Measurements from ENCODE around the gene VIT.
"Not testable (repeated sequence)": the region's sequence is repeated elsewhere in the genome, so short reads cannot be mapped to it uniquely, and the experiment has no call there.

VIT gene

GRCh38 chr2:36677996-36678605 lies 18.4 kb upstream of the VIT start:
- peaks cover 12 to 35% (median 22%) of the 10 kb centered on the region in 4 experiments for H3K4me1 ChIP-seq (ENCODE audit: control extremely low read depth in 1 of 4, control insufficient read depth in 4 of 4, insufficient read depth in 4 of 4, low read length in 3 of 4)
- H3K27me3 ChIP-seq (replicated peaks in 2 of 5; ENCODE audit: control insufficient read depth in 4 of 5, insufficient read depth in 5 of 5, low read length in 4 of 5) = no peaks in the 10 kb centered on the region
- no peaks in the 10 kb centered on the region for H3K9me3 ChIP-seq (ENCODE audit: control extremely low read depth in 1 of 5, control insufficient read depth in 4 of 5, insufficient read depth in 2 of 5, low read depth in 1 of 5, low read length in 4 of 5)
- H3K36me3 ChIP-seq (ENCODE audit: control insufficient read depth in 4 of 4, insufficient read depth in 4 of 4, low read length in 3 of 4) = no peaks in the 10 kb centered on the region
- WGBS (ENCODE audit: insufficient coverage) = 0% methylated on average over 4 of the region's 4 CpGs
- CTCF ChIA-PET = interaction anchor here (1.1 to 1.2 kb wide), 2 partner anchors 12 to 92 kb away, joined by 3 read pairs; no protein-coding TSS in a partner anchor
- POLR2A ChIA-PET = no interaction called here
- peak overlapping the region in 3 of 7 experiments; percentile 37 to 42 (median 37) for H3K4me3 ChIP-seq (ENCODE audit: control insufficient read depth in 1 of 7, extremely low read depth in 1 of 7, insufficient read depth in 4 of 7, low read depth in 2 of 7, low read length in 6 of 7)
- DNase-seq = no peak
- H3K27ac ChIP-seq (ENCODE audit: insufficient read depth in 1 of 2, low read depth in 1 of 2, low read length in 2 of 2, poor library complexity in 1 of 2, severe bottlenecking in 2 of 2) = no peak overlapping the region

GRCh38 chr2:36678856-36679255 lies 17.7 kb upstream of the VIT start:
- Histone ChIP-seq H3K9me3 (ENCODE audit: control extremely low read depth in 1 of 5, control insufficient read depth in 4 of 5, insufficient read depth in 2 of 5, low read depth in 1 of 5, low read length in 4 of 5) (no peaks in the 10 kb centered on the region), H3K27me3 (replicated peaks in 2 of 5; ENCODE audit: control insufficient read depth in 4 of 5, insufficient read depth in 5 of 5, low read length in 4 of 5) (no peaks in the 10 kb centered on the region), H3K36me3 (ENCODE audit: control insufficient read depth in 4 of 4, insufficient read depth in 4 of 4, low read length in 3 of 4) (no peaks in the 10 kb centered on the region), H3K27ac (ENCODE audit: insufficient read depth in 1 of 2, low read depth in 1 of 2, low read length in 2 of 2, poor library complexity in 1 of 2, severe bottlenecking in 2 of 2) (no peak overlapping the region), H3K4me3 (ENCODE audit: control insufficient read depth in 1 of 7, extremely low read depth in 1 of 7, insufficient read depth in 4 of 7, low read depth in 2 of 7, low read length in 6 of 7) (no peak overlapping the region), H3K4me1 (ENCODE audit: control extremely low read depth in 1 of 4, control insufficient read depth in 4 of 4, insufficient read depth in 4 of 4, low read length in 3 of 4) (peaks cover 12 to 35% (median 22%) of the 10 kb centered on the region in 4 experiments)
- ChIA-PET CTCF (no interaction called here), POLR2A (no interaction called here)
- WGBS (ENCODE audit: insufficient coverage) = no CpG with 5 or more reads among the region's 1 CpG
- peak in 2 of 3 donors; percentile 44 to 51 for DNase-seq

- Histone ChIP-seq H3K27ac (ENCODE audit: insufficient read depth in 1 of 2, low read depth in 1 of 2, low read length in 2 of 2, poor library complexity in 1 of 2, severe bottlenecking in 2 of 2) (no peak overlapping the region), H3K4me3 (ENCODE audit: control insufficient read depth in 1 of 7, extremely low read depth in 1 of 7, insufficient read depth in 4 of 7, low read depth in 2 of 7, low read length in 6 of 7) (peak overlapping the region in 1 of 7 experiments; percentile 9), H3K36me3 (ENCODE audit: control insufficient read depth in 4 of 4, insufficient read depth in 4 of 4, low read length in 3 of 4) (no peaks in the 10 kb centered on the region), H3K27me3 (replicated peaks in 2 of 5; ENCODE audit: control insufficient read depth in 4 of 5, insufficient read depth in 5 of 5, low read length in 4 of 5) (no peaks in the 10 kb centered on the region), H3K9me3 (ENCODE audit: control extremely low read depth in 1 of 5, control insufficient read depth in 4 of 5, insufficient read depth in 2 of 5, low read depth in 1 of 5, low read length in 4 of 5) (no peaks in the 10 kb centered on the region), H3K4me1 (ENCODE audit: control extremely low read depth in 1 of 4, control insufficient read depth in 4 of 4, insufficient read depth in 4 of 4, low read length in 3 of 4) (peaks cover 12 to 35% (median 22%) of the 10 kb centered on the region in 4 experiments)
- DNase-seq = peak; percentile 22 to 84 (median 82)
- ChIA-PET POLR2A (no interaction called here), CTCF (interaction anchor here (0.5 to 1.3 kb wide), 5 partner anchors 15 to 327 kb away, joined by 3 to 9 read pairs (median 3); no protein-coding TSS in a partner anchor)
- WGBS (ENCODE audit: insufficient coverage) = 60% methylated on average over 1 of the region's 2 CpGs
These were observed 16.5 kb upstream of the VIT start for GRCh38 chr2:36680012-36680411.

- H3K9me3 ChIP-seq (ENCODE audit: control extremely low read depth in 1 of 5, control insufficient read depth in 4 of 5, insufficient read depth in 2 of 5, low read depth in 1 of 5, low read length in 4 of 5) = no peaks in the 10 kb centered on the region
- no peak for DNase-seq
- 98% methylated on average over 5 of the region's 6 CpGs for WGBS (ENCODE audit: insufficient coverage)
- peaks cover 5 to 20% (median 16%) of the 10 kb centered on the region in 4 experiments for H3K4me1 ChIP-seq (ENCODE audit: control extremely low read depth in 1 of 4, control insufficient read depth in 4 of 4, insufficient read depth in 4 of 4, low read length in 3 of 4)
- H3K36me3 ChIP-seq (ENCODE audit: control insufficient read depth in 4 of 4, insufficient read depth in 4 of 4, low read length in 3 of 4) = no peaks in the 10 kb centered on the region
- ChIA-PET CTCF (no interaction called here), POLR2A (no interaction called here)
- H3K27me3 ChIP-seq (replicated peaks in 2 of 5; ENCODE audit: control insufficient read depth in 4 of 5, insufficient read depth in 5 of 5, low read length in 4 of 5) = no peaks in the 10 kb centered on the region
- H3K27ac ChIP-seq (ENCODE audit: insufficient read depth in 1 of 2, low read depth in 1 of 2, low read length in 2 of 2, poor library complexity in 1 of 2, severe bottlenecking in 2 of 2) = no peak overlapping the region
- H3K4me3 ChIP-seq (ENCODE audit: control insufficient read depth in 1 of 7, extremely low read depth in 1 of 7, insufficient read depth in 4 of 7, low read depth in 2 of 7, low read length in 6 of 7) = no peak overlapping the region
These were observed 13.9 kb upstream of the VIT start for GRCh38 chr2:36682562-36682961.

GRCh38 chr2:36683002-36683401 lies 13.5 kb upstream of the VIT start:
- no peaks in the 10 kb centered on the region for H3K27me3 ChIP-seq (replicated peaks in 2 of 5; ENCODE audit: control insufficient read depth in 4 of 5, insufficient read depth in 5 of 5, low read length in 4 of 5)
- ChIA-PET CTCF (no interaction called here), POLR2A (no interaction called here)
- 50% methylated on average over 2 of the region's 2 CpGs for WGBS (ENCODE audit: insufficient coverage)
- H3K27ac ChIP-seq (ENCODE audit: insufficient read depth in 1 of 2, low read depth in 1 of 2, low read length in 2 of 2, poor library complexity in 1 of 2, severe bottlenecking in 2 of 2) = no peak overlapping the region
- DNase-seq = no peak
- no peaks in the 10 kb centered on the region for H3K36me3 ChIP-seq (ENCODE audit: control insufficient read depth in 4 of 4, insufficient read depth in 4 of 4, low read length in 3 of 4)
- H3K4me3 ChIP-seq (ENCODE audit: control insufficient read depth in 1 of 7, extremely low read depth in 1 of 7, insufficient read depth in 4 of 7, low read depth in 2 of 7, low read length in 6 of 7) = no peak overlapping the region
- peaks cover 2 to 15% (median 12%) of the 10 kb centered on the region in 4 experiments for H3K4me1 ChIP-seq (ENCODE audit: control extremely low read depth in 1 of 4, control insufficient read depth in 4 of 4, insufficient read depth in 4 of 4, low read length in 3 of 4)
- H3K9me3 ChIP-seq (ENCODE audit: control extremely low read depth in 1 of 5, control insufficient read depth in 4 of 5, insufficient read depth in 2 of 5, low read depth in 1 of 5, low read length in 4 of 5) = no peaks in the 10 kb centered on the region

GRCh38 chr2:36688291-36688690 lies 8.2 kb upstream of the VIT start:
- CTCF ChIA-PET; H3K36me3 ChIP-seq (ENCODE audit: control insufficient read depth in 4 of 4, insufficient read depth in 4 of 4, low read length in 3 of 4); H3K27me3 ChIP-seq (replicated peaks in 2 of 5; ENCODE audit: control insufficient read depth in 4 of 5, insufficient read depth in 5 of 5, low read length in 4 of 5); H3K27ac ChIP-seq (ENCODE audit: insufficient read depth in 1 of 2, low read depth in 1 of 2, low read length in 2 of 2, poor library complexity in 1 of 2, severe bottlenecking in 2 of 2); DNase-seq; H3K4me1 ChIP-seq (ENCODE audit: control extremely low read depth in 1 of 4, control insufficient read depth in 4 of 4, insufficient read depth in 4 of 4, low read length in 3 of 4); POLR2A ChIA-PET; H3K4me3 ChIP-seq (ENCODE audit: control insufficient read depth in 1 of 7, extremely low read depth in 1 of 7, insufficient read depth in 4 of 7, low read depth in 2 of 7, low read length in 6 of 7); H3K9me3 ChIP-seq (ENCODE audit: control extremely low read depth in 1 of 5, control insufficient read depth in 4 of 5, insufficient read depth in 2 of 5, low read depth in 1 of 5, low read length in 4 of 5): not testable (repeated sequence)
- 98% methylated on average over 17 of the region's 30 CpGs for WGBS (ENCODE audit: insufficient coverage)

GRCh38 chr2:36689013-36689412 lies 7.5 kb upstream of the VIT start:
- H3K4me1 ChIP-seq (ENCODE audit: control extremely low read depth in 1 of 4, control insufficient read depth in 4 of 4, insufficient read depth in 4 of 4, low read length in 3 of 4); H3K27ac ChIP-seq (ENCODE audit: insufficient read depth in 1 of 2, low read depth in 1 of 2, low read length in 2 of 2, poor library complexity in 1 of 2, severe bottlenecking in 2 of 2); CTCF ChIA-PET; POLR2A ChIA-PET; H3K4me3 ChIP-seq (ENCODE audit: control insufficient read depth in 1 of 7, extremely low read depth in 1 of 7, insufficient read depth in 4 of 7, low read depth in 2 of 7, low read length in 6 of 7); H3K36me3 ChIP-seq (ENCODE audit: control insufficient read depth in 4 of 4, insufficient read depth in 4 of 4, low read length in 3 of 4); H3K9me3 ChIP-seq (ENCODE audit: control extremely low read depth in 1 of 5, control insufficient read depth in 4 of 5, insufficient read depth in 2 of 5, low read depth in 1 of 5, low read length in 4 of 5); H3K27me3 ChIP-seq (replicated peaks in 2 of 5; ENCODE audit: control insufficient read depth in 4 of 5, insufficient read depth in 5 of 5, low read length in 4 of 5): not testable (repeated sequence)
- WGBS (ENCODE audit: insufficient coverage) = 80% methylated on average over 12 of the region's 15 CpGs
- peak in 1 of 3 donors; percentile 45 for DNase-seq
